Activated CD4-positive, alpha-beta T cell treated with anti-CD3 and anti-CD28 coated beads, Interleukin-2, amount 50 U/mL, for 24 hours (primary cell): ENCODE results near the gene GNAZ.
"Not testable (repeated sequence)": the region's sequence is repeated elsewhere in the genome, so short reads cannot be mapped to it uniquely, and the experiment has no call there.

Source experiments
- DNase-seq, 2 donors: peaks; one replicate each; pipeline ENCODE4 v3.0.0-alpha.2; 2020; ENCODE audit warnings: low read depth in 1 of 2, low spot score in 1 of 2

GNAZ gene

GRCh38 chr22:23070418-23071229 lies at the start of gene GNAZ:
Gene GNAZ, plus strand, starts transcription at chr22:23070519. Its CDS starts 25,177 bp downstream, at chr22:23095696.
- DNase-seq: no peak

DNA sequence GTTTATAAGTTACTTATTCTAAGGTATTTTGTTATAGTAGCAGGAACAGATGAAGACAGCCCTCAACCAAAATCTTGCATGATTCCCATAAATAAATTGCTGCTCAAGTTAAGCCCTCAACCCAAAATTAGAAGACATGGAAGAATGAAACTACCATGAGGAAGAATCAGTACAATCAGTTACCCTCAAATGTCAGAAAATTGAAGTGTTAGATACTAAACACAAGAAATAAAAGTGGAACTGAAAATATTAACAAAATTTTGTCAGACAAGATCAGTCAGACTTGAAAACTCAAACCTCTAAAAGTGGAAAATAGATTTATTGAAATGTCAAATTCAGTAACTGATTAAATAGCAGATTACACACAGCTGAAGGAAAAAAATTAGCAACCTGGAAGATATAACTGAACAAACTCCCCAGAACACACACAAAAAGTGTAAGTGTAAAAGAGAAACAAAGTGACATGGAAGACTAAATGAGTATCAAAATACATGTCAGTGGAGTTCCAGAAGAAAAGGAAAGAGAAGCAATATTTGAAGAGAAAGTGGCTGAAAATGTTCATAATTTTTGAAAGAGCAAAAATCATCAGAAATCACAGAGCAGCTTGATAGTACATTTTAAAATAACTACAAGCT lies 49.5 kb upstream of the GNAZ start:
- no peak for DNase-seq

- not testable (repeated sequence) for DNase-seq
These were observed 48.5 kb upstream of the GNAZ start for GRCh38 chr22:23021660-23022353.

DNA sequence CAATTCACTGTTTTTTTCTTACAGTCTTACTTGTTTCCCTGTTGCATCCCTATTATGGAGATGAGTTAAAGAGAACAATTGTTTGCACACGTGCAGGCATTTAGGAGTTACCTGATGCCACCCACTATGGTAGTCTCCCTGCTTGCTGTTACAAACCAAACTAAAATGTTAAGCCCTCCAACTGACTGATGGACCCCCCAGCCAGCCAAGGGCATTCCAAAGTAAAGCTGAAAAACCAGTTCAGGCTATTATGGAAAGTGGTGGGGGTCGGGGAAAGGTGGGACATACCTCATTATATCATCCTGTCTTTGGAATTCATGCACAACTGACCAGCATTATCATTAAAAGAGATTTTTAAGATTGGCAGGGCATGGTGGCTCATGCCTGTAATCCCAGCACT lies 47.0 kb upstream of the GNAZ start:
- no peak for DNase-seq

GRCh38 chr22:23026777-23027176 lies 43.5 kb upstream of the GNAZ start:
- no peak for DNase-seq

GRCh38 chr22:23027849-23028248 lies 42.5 kb upstream of the GNAZ start:
- not testable (repeated sequence) for DNase-seq

GRCh38 chr22:23029521-23030228 lies 40.6 kb upstream of the GNAZ start:
- DNase-seq: no peak

DNA sequence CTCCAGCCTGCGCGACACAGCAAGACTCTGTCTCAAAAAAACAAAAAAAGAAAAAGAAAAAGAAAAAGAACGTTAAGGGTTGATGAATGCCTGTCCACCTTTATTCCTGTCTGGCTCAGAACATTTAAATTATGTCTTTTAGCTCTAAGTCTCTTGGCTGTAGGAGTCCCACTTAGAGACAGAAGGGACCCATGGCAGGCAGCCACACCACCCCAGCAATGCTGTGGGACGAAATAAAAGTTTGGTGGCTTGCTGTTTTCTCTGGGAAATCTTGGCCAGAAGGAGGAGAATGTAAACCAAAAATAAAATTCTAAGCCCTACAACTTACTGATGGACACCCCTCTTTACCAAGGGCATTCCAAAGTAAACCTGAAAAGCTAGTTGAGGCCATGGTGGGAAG lies 38.9 kb upstream of the GNAZ start:
- DNase-seq: no peak

DNA sequence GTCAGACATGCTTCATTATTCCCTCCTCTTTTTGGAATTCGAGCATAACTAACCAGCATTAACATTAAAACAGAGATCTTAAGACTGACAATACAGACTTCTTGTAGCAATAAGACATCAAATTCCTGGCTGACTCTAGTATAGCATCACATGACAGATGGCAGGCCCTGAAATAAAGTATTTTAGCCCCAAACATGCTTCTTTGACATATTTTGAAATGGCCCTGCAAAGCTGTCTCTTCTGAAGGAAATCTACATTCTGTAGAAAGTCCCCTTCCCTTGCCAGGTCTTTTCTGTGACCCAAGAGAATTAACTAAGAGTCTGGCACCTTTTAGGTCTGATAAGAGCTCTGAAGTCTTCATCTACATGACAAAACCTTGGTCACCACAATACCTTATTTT lies 38.5 kb upstream of the GNAZ start:
- DNase-seq: no peak

- DNase-seq: no peak
These were observed 37.7 kb upstream of the GNAZ start for GRCh38 chr22:23032658-23033057.

DNA sequence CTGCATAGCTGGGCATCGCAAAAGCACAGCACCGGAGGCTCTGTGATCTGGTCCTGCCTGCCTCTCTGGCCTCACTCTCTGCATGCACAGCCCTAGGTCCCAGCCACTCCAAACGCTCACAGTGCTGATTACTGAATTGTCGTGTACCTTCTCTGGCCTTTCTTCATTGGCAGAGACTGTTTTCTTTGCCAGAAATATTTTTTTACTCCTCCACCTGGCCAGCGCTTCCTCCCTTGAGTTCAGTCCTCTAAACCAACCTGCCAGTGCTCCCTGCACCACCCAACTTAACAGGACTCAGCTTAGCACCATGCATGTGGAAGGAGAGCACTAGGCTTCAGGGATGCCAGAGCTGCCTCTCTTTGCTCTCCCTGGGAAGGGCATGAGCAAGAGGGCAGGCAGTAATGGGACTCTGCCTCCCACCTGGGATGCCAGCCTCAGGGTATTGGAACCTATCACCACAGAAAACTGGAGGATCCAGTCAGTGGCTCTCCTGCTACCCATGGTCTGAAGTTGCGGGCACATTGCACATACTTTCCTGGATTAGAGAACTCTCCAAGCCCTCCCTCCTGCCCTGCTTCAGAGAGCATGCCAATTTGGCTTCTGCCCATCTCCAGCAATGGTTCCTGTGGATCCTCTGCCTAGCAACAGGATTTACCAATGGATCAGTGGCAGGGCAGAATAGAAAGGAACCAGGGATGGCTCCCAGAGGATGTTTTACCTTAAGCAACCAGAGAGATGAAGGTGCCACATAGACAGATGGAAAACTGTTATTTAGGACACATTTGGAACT lies 37.0 kb upstream of the GNAZ start:
- no peak for DNase-seq

- no peak for DNase-seq
These were observed 35.4 kb upstream of the GNAZ start for GRCh38 chr22:23034621-23035556.

DNA sequence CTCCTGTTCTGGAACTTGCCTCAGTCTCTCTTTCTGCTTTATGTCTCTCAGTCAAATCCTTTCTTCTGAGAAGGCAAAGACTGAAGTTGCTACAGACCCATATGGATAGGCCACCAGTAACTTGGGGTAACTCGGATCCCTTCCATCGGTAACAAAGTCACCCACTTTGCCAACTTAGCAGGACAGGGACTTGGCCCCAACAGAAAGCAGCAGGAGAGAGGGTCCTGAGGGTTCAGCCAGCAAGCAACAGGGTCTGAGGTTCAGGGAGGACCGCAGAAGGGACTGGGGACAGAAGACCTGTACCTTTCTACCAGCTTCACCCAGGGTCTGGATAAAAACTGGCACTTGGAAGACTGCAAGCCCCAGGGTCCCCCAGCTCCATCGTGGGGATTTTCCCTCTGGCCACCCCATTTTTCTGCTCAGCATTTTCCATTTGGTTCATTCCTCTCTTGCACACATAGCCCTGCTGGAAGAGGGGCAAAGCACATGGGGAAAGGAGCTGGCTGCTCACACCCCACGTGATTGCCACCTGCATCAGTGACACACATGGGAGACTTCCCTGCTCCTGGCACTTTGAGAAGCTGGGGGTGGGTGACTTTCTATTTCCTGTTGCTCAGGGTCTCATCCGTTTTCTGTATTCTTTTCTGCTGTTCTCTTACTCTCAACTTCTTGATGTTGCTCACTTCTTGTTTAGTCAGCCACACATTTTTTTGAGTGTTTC lies 34.6 kb upstream of the GNAZ start:
- peak in 1 of 2 donors; percentile 7 for DNase-seq

DNA sequence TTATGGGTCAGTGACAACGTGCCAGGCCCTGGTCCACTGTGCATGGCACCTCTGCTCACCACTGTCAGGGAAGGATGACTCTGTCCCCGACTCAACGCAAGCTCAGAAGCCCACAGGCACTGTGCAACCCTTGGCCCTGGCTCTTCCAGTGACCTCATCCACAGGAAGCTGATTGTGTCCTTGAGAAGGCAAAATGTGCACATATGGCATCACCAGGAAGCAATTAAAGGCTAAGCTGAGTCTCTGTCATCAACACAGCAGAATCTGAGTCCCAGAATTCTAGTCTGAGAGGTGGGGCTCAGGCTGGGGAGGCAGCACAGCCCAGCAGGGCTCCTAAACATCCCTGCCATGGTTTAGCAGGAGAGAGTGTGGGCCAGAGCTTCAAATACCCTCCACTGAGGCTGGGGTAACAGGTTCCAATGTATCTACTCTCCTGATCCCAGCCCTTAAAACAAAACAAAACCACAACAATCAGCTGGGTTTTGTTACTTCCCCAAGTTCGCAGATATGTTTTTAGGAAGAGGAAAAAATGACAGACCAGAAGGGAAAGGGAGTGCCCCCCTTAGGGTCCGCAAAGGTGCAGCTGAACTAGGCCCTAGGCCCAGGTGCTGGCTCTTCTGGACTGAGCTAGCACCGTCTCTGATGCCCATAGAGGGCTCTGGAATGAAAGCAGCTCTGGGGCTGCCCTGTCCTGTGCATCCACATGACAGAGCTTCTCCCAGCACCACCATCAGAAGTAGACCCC lies 33.5 kb upstream of the GNAZ start:
- DNase-seq: no peak

DNA sequence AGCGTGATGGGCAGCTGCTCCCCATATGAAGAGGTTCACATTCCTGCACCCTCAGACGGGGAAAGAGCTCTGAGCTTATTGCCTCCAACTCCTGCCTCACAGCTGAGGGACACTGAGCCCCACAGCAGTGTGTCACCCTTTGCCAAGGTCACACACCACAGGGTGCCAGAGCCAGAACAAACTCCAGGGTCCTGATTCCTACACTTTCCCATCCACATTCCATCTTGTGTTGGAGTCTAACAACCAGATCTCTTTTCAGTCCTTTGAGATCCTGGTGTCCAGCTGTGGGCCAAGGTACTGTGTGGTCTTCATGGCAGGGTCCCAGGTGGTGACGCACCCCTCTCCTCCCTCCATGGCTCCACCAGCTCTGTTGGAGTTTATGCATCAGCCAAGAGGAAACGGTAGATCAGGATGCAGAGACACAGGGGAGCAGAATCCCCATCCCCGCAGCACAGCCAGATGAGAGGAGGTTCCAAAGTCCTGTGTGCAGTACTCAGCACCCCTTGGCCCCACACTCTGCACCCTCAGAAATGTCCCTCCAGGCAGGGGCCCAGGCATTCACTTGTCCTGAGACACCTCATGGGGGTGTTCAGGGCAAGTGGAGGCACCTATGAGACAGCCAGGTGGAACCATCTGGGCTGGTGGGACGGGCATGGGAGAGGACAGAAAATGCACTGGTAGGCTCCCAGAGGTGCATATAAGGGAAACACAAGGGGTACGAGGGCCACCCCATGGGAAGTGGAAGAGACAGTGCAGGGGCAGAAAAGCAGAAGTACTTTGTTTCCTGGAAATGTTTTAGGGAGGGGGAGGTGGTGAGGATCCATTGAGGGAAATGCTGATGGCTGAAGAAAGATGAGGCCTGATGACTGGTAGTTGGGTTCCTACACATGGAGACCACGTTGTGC lies 32.6 kb upstream of the GNAZ start:
- no peak for DNase-seq

- no peak for DNase-seq
These were observed 32.0 kb upstream of the GNAZ start for GRCh38 chr22:23038334-23038642.

GRCh38 chr22:23038902-23039301 lies 31.4 kb upstream of the GNAZ start:
- no peak for DNase-seq
